NCI-H69 (cell line): Measurements from ENCODE around the gene TGM5.
"Not testable (repeated sequence)": the region's sequence is repeated elsewhere in the genome, so short reads cannot be mapped to it uniquely, and the experiment has no call there.

ENCODE experiments used
- DNase-seq: peaks from one replicate; lab custom pipeline; 2025; lab: John Stamatoyannopoulos, UW

TGM5 gene

DNA sequence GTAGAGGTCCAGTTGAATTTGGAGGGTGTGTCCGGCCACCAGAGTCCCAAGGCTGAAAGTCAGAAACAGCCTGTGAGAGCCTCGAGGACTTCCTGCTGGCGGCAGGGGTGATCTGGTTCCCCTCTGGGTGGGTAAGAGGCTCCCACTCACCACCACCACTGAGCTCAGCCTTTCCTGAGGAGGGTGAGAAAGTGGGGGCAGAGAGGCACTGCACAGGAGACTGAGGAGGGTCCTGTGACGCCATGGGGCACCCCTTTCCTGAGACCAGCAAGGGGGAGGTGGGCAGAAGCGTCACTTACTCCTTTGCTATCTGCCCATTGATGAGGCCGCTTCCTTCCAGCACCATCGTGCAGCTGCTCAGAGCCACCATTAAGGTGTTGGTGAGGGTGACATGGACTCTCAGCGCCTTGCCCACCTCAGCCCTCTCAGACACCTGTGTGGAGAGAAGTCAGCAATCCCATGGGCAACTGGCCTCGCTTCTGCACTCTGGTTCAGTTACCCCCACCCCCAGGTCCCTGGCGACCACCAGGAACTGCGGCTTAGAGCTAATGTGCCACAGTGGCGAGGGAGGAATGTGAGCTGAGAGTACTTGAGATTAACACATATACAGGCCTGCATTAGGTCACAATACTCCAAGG, 10.0 kb upstream of the TGM5 start:
- DNase-seq = no peak

DNA sequence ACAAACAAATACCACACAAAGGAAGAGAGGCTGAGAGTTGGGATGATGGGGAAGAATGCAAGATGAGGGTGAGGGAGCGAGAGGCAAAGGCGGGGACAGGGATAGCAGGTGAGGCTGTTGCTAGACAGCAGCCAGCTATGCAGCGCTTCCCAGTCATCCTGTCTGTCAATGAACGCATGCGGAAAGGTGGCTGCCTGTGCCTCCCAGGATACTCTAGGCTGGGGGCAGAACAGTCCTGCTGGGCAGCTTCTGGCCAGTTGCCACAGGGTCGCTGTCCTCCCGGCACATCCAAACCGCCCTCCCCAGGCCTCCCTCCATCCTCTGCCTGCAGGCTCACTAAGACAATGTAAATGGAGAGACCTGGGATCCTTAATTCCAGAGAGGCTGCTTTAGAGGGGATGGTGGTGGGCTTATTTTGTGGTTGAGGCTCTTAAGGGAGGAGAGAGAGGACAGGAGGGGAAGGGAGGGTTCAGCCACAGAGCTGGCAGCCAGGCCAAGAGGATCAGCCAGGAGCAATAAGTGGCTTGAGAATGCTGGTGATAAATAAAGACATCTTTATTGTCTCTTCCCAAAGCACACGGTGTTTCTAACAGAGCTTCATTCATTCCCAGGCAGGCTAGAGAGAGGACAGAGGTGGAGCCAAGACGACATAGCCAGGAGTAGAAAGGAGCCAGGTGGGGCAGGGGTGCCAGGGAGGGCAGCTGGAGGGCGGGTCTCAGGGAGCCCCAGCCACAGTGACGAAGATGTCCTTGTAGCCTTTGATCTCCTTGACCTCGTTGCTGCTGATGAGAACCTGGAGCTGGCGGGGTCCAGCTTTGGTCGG, 9.2 kb upstream of the TGM5 start:
- DNase-seq = peak; percentile 13

DNA sequence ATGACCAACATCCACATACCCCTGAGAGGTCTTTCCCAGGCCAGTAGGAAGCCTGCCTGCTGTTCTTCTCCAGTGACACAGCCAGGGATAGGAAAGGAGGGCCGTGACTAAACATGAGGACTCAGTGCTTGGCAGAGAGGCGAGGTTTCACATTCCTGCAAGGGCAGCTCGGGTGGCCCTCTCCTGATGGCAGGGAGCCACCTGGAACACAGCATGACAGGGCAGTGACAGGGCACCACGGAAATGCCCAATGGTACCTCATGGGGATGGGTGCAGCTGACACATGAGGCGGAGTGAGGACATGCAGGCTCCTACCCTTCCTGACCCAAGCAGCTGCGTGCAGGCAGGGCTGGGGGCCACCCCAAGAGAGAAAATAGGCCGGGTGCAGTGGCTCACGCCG, 7.4 kb upstream of the TGM5 start:
- DNase-seq = no peak

DNA sequence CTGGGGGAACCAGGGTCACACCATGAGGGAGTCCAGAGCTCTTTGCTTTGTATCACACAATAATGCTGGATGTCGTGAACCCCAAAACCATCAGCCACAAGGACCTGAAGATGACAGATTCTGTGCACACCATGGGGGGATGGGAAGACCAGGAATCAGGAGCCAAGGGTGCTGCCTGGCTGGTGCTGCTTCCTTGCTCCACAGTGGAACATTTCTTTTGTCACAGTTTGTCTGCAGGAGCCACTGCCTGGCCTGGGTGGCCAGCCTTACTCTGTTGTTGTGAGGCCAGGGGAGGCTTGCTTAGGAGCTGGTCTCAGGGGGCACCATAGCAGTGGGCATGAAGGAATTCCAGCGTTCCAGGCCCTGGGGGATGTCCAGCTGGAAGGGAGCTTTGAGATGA, 6.5 kb upstream of the TGM5 start:
- no peak for DNase-seq

DNA sequence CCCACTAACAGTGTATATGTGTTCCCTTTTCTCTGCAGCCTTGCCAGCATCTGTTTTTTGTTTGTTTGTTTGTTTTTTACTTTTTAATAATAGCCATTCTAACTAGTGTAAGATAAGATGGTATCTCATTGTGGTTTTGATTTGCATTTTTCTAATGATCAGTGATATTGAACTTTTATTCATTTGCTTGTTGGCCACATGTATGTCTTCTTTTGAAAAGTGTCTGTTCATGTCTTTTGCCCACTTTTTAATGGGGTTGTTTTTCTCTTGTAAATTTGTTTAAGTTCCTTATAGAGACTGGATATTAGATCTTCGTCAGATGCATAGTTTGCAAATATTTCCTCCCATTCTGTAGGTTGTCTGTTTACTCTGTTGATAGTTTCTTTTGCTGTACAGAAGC, 5.2 kb upstream of the TGM5 start:
- not testable (repeated sequence) for DNase-seq

DNA sequence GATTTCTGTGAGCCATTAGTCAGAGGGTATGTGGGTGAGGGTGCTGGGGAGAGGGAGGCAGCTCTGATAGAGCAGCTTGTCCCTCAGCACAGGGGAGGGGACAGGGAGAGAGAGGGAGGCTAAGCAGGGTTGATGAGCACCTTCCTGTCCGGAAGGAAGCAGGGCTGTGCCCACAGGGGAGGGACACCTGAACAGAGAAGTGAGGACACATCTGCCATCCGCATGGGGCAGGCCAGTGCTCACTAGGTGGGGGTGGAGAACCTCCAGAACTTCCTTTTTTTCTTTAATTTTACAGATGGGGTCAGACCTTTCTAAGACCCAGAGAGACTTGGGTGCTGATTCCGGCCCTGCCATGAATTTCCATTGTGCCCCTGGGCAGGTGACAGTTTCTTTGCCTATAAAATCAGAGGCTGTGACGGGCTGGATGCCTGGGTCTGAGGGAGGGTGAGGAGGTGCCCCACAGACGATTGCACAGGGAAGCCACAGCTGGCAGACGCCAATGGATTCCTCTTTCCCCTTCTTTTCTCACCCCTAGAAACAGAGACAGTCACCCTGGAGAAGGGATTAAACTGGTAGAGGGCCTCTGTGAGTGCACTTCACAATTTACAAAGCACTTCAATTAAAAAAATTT, 4.1 kb upstream of the TGM5 start:
- no peak for DNase-seq

DNA sequence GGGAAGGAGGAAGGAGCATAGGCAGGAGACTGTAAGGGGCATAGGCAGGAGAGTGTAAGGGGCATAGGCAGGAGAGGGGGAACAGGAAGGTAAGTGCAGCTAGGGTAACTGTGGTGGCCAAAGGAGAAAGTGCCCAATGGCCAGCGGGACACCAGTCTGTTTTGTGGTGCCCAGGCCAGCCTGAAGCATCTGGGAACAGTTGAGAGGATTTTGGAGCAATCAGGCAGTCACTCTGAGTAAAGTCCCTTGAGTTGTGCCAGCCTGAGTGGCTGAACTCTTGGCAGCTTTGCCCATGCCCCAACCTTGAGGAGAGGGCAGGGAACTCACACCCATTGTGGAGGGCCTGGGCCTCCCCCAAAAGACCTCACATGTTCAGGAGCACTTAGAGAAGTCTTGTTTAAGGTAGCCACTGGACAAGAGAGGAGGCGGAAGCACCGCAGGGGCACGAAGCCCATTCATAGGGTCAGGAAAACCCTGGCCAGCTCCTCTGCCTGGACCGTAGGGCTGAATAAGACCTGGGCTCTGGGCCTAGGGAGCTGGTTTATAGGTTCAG, 3.5 kb upstream of the TGM5 start:
- DNase-seq = no peak

DNA sequence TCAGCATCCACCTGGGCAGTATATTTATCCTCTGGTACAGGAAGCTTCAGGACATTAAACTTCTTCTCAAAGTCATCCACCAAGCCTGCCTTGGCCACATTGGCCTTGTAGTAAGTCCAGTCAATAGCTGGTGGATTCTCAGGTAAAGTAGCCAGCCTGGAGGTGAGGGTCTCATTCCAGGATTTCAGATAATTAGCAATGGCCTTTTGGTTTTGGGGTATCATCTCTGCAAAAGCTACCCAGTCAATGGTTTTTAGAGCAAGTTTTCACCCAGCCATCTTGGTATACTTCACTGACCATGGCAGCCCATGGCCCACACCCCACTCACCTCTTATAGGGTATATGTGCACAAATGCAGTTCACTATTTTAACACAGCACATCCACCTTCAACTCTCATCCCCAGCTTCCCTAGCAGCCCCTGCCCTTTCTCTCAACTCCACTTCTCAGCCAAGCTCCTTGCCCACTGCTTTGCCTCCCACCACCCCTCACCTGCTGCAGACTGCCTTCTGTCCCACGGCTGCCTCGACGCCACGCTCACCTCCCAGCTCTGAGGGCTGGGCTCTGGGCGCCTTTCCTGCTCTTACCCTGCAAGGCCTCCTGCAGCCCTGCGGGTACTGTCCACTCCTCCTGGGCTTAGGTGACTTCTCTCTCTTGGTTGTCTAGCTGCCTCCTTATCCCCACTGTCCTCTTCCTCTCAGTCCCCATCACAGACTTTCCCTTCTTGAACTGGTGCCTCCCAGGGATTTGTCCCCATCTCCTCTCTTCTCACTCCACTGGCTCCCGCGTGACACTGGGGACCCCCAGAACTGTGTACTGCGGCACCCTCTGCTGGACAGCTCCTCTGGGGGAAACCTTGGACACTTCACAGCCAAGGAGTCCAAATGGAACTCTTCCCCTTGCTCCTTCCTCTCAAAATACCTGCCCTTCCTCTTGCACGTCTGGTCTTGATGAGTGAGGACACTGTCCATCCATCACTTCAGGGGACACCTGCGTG, 1.7 kb upstream of the TGM5 start:
- DNase-seq = no peak

DNA sequence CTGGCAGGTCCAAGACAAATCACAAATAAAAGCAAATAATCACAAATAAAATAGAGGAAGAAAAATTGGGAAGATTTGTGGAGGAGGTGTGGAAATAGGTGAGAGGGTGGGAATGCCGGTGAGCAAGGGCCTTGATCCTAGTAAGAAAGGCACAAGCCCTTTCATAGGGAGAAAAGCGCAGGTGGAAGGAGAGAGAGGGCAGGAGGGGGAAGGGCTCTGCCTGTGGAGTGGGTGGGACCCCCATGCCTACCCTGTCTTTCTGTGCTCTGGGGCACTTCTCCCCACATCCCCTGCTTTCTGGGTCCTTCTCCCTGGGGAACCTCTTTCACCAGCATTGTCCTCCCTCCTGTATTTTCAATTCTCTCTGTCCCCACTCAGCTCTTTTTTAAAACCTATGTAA, 711 bp upstream of the TGM5 start:
- no peak for DNase-seq

DNA sequence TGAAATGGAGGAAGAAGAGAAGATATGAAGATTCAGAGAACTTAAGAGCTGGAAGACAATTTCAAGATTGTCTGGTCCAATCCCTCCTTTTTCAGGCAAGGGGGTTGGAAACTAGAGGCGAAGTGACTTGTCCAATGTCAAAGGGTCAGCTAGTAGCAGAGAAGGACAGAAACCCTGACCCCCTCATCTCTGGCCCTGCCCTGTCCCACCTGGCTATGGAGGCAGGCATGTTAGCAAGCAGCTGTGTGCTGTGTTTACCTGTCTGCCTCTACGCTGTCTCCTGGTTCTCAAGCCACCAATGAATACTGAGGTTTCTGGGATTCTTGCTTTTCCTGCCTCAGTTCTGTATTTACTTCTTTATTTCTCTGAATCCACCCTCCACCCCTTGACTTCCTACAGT, 342 bp downstream of the TGM5 start:
- DNase-seq = no peak

DNA sequence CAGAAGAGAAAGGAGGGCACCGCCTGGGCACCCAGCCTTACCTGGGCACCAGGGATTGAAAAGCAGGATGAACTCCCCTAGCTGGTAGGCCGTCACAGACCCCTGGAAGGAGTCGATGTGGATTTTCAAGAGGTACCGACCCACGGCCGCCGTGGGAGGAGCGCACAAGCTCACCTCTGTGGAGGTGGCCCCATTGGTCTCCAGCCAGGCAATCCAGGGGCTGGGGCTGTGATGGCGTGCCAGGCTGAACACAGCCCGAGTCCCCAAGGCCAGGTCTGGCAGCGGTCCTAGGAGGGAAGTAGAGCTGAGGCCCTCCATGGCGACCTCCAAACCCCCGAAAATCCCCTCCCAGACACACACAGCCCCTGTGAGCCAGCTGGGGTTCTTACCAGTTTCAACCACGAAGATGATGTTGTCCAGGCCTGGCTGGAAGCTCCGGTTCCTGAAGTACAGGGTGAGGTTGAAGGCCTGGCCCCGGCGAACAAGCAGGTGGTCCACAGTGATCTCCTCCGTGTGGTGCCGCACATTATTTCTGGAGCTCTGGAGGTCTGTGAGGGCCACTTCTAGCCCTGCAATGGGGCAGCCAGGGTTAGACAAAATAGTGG, 6.6 kb downstream of the TGM5 start:
- no peak for DNase-seq

DNA sequence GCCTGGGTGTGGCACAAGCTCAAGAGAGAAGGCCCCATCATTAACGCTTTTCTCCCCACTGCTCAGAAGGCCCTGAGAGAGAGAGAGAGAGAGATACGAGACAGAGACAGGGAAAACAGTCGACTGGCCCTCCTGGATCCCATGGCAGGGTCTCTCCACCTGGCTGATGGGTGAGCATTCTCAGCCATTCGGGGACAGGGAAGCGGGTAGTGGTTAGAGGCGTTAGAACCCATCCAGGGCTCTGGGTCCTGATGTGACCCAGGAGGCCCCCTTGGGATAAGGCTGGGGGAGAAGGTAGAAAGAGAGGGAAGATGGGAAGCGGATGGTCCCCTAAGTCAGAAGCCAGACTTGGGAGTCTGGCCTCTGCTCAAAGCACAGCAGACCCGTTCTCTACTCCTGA, 7.9 kb downstream of the TGM5 start:
- no peak for DNase-seq

DNA sequence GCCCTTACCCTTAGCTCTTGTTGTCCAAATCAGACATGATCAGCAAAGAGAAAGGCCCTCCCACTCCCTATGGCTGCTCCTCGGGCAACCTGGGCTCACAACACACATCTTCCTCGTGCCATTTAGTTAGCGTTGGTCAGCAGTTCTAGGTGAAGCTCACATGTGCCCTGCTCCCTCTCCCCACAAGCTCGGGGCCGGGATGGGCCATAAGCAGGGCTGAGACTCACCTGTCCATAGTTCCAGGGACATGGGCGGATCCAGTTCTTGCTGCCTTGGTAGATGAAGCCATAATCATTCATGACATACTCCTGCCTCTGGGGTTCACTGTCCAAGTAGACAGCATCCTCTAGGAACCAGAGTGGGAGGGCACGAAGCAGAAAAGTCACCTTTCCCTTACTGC, 10.4 kb downstream of the TGM5 start:
- no peak for DNase-seq

DNA sequence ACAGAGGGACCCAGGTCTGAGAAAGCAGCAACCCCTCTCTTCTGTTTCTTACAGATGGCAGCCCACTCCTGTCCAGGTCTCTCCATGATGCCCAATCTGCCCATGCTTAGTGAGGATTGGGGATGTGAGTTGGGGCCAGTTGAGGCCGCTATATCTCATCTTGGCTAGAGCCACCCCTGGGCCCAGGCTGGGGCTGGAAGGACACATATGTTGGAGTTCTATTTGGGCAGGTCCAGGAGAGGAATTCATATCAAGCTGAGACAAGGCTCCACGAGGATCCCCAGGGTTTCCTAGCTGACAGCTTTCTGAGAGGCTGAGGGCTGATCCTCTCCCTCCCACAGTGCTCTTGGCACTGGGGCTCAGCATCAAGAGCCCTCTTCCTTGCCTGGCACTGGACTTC, 11.4 kb downstream of the TGM5 start:
- DNase-seq = no peak

DNA sequence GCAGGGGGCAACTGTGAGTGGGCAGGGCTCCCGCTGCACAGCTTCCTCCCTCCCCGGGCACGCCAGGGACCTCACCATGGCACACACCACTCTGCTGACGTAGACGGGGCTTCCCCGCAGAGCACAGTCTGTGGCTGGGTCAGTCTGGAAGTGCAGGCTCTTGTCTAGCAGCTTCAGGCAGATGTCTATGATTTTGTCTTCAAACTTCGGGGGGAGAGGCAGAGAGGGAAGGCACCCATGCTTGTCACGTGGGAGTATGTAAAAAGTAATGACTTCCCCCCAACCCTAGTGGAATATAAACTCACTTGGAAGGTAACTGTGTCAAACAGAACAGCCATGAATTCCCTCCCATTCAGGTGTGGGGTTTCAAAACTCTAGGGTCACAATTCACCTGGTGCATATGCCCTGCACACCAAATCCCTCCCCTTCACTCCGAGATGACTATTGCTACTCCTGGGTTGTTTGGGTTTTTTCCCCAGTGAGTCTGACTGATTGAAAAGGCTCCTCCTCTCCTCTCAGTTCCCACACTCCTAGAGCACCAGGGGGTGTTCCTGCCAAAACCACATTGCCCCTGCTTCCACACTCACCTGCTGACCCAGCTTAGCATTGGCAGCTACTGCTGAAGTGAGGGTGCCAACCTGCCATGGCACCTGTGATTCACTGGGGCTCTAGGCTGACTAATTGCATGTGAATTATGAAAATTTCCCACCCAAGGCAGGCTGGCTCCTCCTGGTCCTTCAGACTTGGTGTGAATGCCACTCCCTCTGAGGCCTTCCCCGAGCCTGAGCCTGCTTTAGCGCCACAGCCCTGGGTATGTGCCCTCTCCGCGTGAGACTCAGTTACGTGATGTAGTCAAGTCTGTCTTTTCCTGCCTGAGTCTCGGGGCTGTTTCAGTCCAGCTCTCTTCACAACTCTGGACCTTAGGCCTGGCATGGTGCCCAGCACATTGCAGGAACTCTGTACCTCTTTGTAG, 13.0 kb downstream of the TGM5 start:
- DNase-seq = peak; percentile 9

DNA sequence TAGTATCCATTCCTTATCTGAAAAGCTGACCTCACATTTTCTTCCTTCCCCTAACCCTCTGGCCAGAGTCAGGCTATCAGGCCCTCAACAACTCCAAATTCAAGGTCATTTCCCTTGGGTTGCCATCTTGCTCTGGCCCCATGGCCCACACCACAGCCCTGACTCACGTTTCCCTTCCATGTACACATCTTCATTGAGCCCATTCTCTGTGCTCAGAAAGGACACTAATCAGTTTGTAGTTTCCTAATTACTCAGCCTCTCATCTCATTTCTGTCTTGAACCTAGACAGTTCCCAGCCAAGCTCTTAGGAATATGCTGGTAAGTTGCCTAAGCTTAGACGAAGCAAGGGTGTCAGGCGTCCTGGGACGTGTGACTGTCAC, 14.9 kb downstream of the TGM5 start:
- DNase-seq = no peak

DNA sequence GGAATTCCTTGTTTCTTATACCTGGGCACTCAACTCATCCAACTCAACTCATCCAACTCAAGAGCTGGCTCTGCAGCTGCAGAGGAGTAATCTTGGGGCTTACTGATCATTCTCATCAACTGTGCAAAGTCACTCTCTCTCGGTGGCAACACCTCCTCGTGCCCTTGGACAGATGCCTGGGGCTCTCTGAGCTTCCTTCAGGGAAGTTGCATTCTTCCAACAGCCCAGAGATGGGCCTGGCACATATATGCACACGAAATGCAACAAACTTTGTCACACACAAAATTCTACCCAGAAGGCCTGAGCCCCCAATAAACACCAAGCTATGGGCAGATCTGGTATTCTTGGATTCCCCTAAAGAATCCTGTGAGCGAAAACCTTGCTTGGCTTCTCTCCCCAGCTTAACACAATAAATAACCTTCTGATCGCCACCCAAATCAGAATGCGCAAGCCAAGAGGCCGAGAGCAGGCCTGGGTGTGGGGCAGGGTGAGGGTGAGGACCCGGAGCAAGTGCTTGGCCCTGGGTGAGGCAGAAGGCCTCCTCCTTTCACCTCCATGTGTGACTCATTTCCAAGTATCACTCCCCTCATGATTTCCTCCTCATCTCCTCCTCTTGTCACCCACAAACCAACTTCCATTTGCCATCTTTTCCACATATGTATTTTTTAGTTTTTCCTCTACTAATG, 15.4 kb downstream of the TGM5 start:
- no peak for DNase-seq

DNA sequence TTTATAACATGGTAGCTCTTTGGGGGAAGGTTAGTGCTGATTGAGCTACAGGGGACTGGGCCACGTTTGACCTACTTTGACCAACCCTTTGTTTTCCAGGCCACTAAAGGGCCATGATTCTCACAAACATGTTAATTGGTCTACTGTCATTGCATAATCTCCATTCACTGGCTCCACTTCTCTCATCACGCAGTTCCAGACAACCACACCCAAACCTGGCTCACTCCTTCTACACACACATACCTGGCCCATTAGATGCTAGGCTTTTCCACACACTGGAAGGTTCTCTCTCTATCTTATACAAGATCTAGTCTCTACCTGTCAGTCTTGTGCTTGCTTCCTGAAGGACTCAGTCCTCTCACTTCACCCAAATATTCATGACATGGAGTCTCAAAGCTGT, 15.9 kb downstream of the TGM5 start:
- DNase-seq = no peak

DNA sequence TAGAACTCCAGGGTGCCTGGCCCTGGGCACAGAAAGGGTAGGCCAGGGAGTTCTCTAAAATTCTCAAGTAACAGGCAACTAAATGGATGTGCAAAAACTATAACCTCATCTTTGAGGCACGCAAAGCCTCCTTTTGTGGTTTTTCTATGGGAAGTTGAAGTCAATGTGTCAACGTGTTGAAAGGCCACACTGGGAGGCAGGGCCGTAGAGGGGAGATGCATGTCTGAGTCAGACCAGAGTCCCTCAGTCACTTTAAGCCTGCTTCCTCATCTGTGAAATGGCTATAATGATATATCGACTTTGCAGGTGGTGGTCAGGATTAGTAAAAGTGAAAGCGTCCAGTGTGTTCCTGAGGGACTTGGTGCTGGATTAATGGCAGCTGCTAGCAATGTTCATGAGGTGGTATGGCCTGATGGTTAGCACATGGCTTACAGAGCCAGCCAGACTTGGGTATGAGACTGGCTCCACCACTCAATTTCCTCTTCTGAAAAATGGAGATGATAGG, 17.0 kb downstream of the TGM5 start:
- no peak for DNase-seq
